GM15510 (cell line): ENCODE measurements around the gene PROX1.

Source experiments
- POLR2A ChIP-seq: IDR thresholded peaks from 3 replicates; pipeline ENCODE4 v1.6.1; 2011; ENCODE audit warnings: borderline replicate concordance; ENCODE audit not compliant: insufficient read length; ENCODE audit errors: extremely low read depth

Gene PROX1

DNA sequence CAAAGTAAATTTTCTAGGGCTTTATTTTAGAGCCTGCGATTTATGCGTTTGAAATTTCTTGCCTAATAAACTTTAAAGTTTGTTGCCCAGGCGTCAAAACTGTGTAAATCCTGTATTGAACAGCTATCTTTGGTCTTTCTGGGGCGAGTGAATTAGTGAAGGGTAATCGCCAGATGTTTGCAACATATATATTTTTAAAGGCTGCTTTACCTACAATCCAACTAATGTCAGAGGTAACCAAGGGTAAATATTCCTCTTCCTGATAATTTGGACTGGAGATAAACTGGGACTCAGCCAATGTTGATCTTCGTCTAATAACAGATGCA is 885 bp upstream of the PROX1 start:
- no peak for TF ChIP-seq POLR2A

DNA sequence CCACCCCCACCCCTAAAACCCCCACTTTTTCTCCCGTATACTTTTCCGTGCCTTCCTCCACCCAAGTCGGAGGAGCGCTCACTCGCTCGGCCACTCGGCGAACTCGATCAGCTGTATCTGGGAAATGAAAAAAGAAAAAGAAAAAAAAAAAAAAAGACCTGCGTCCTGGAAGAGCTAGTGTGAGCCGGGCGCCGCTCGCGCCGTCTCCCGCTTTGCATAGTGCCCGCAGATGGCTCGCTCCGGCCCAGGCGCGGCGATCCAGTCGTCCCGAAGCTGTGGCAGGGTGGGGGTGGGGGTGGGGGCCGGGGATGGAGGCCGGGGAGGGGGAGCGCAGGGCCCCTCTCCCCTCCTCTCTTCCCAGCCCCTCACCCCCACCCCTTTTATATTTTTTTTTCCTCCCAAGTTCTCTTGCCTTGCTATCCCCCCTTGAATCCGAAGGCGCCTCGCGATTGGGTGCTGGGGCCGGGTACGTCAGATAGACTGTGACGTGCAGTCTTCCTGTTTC is 299 bp upstream of the PROX1 start:
- TF ChIP-seq POLR2A = no peak

DNA sequence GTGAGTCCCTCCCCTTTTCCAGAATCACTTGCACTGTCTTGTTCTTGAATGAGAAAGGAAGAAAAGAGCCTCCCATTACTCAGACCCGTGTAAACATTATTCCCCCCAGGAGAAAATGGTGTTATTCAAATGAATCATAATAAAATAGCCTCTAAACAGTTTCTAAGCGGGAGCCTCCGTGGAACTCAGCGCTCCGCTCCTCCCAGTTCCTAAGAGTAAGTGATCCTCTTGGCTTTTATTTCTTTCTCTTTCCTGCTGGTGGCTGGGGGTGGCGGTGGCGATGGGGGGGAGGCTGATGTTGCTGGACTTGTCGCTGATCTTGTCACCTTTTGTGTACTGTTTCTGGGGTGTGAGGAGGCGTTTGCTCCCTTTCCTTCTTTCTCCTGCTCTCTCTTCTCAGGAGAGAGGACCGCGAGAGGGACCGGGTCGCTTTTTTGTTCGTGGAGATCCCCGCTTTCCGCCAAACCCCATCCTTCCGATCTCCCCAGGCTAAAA is 781 bp downstream of the PROX1 start:
- no peak for TF ChIP-seq POLR2A

GRCh38 chr1:213989002-213989855 is 1.5 kb downstream of the PROX1 start:
- TF ChIP-seq POLR2A = no peak

DNA sequence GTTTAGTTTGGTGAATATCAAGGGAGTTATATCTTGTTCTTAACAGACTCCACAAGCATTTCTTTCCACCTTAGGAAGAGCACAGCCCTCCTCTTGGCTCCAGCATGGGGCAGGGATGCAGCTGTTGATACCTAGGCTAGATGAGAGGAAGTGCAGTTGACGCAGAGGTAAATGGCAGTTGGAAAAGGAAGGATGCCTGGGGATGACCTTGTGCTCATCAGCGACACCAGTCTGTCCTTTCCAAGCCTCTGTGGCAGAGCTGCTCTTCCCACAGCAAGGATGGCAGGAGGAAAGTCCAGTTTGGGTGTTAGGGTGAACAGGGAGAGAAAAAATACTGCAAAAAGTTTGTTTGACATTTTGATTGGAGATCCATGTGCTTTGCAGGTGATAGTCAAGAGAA is 6.2 kb downstream of the PROX1 start:
- no peak for TF ChIP-seq POLR2A

DNA sequence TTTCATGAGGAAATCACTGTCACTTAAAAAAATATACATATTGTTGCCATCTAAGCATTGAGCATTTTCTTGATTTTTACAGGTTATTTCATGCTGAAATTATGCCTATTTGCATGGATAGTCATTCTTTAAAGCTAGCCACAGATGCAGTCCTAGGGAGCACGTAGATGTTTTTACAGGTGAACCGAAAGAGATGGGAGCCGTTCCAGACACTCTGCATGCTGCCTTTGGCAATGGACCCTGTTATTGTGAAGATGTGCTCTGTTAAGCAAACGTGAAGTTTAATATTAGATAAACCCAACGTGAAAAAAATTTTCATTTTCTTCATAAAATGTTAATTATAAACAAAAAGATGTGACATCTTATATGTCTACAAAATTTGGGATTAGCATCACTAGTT is 7.1 kb downstream of the PROX1 start:
- no peak for TF ChIP-seq POLR2A

- TF ChIP-seq POLR2A = no peak
Observed at GRCh38 chr1:213995603-213996002, 7.8 kb downstream of the PROX1 start.

DNA sequence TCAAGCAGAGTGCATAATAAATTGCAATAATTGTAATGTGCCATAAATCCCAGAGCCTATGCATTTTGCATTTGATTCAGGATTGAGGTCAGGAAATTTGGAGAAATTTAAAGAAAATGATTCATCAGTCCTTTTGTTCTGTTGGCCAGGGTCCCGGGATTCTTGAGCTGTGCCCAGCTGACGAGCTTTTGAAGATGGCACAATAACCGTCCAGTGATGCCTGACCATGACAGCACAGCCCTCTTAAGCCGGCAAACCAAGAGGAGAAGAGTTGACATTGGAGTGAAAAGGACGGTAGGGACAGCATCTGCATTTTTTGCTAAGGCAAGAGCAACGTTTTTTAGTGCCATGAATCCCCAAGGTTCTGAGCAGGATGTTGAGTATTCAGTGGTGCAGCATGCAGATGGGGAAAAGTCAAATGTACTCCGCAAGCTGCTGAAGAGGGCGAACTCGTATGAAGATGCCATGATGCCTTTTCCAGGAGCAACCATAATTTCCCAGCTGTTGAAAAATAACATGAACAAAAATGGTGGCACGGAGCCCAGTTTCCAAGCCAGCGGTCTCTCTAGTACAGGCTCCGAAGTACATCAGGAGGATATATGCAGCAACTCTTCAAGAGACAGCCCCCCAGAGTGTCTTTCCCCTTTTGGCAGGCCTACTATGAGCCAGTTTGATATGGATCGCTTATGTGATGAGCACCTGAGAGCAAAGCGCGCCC is 8.7 kb downstream of the PROX1 start:
- no peak for TF ChIP-seq POLR2A

DNA sequence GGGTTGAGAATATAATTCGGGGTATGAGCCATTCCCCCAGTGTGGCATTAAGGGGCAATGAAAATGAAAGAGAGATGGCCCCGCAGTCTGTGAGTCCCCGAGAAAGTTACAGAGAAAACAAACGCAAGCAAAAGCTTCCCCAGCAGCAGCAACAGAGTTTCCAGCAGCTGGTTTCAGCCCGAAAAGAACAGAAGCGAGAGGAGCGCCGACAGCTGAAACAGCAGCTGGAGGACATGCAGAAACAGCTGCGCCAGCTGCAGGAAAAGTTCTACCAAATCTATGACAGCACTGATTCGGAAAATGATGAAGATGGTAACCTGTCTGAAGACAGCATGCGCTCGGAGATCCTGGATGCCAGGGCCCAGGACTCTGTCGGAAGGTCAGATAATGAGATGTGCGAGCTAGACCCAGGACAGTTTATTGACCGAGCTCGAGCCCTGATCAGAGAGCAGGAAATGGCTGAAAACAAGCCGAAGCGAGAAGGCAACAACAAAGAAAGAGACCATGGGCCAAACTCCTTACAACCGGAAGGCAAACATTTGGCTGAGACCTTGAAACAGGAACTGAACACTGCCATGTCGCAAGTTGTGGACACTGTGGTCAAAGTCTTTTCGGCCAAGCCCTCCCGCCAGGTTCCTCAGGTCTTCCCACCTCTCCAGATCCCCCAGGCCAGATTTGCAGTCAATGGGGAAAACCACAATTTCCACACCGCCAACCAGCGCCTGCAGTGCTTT is 9.4 kb downstream of the PROX1 start:
- TF ChIP-seq POLR2A = no peak

DNA sequence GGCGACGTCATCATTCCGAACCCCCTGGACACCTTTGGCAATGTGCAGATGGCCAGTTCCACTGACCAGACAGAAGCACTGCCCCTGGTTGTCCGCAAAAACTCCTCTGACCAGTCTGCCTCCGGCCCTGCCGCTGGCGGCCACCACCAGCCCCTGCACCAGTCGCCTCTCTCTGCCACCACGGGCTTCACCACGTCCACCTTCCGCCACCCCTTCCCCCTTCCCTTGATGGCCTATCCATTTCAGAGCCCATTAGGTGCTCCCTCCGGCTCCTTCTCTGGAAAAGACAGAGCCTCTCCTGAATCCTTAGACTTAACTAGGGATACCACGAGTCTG is 10.0 kb downstream of the PROX1 start:
- TF ChIP-seq POLR2A = no peak

GRCh38 chr1:213998785-213999184 is 11.0 kb downstream of the PROX1 start:
- TF ChIP-seq POLR2A = no peak

DNA sequence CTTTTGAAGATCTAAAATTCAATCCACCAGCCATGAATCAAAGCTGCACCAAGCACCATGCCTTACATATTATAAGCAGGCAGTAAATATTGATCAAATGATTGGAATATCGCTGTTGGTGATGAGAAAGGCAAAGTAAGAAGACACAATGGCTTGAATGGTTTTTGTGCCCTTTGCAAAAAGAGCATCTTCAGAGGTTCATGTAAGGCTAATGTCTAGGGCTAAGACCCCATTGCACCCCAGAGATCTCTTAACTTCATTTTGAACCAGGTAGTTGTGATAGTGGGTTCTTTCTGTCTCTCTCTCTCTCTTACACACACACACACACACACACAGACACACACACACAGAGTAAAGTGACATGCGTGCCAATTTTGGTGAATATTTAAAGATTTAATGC is 12.0 kb downstream of the PROX1 start:
- no peak for TF ChIP-seq POLR2A

DNA sequence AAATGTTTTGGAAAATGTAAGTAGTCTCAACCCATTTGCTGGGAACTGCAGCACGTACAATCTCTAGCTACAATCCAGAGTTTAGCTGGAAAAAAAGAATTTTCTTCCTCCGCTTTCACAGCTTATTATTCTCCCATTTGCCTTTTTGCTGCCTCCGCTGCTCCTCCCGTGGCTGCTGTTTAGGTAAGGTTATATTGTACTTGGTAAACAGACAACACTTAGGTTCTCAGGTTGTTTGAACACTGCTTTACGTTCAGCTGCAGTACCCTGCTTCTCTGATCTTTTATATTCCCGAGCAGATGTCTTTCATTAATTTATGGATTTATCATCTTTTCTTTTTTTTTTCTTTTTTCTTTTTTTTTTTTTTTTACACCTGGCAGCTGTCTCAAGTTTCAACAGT is 14.3 kb downstream of the PROX1 start:
- TF ChIP-seq POLR2A = no peak

DNA sequence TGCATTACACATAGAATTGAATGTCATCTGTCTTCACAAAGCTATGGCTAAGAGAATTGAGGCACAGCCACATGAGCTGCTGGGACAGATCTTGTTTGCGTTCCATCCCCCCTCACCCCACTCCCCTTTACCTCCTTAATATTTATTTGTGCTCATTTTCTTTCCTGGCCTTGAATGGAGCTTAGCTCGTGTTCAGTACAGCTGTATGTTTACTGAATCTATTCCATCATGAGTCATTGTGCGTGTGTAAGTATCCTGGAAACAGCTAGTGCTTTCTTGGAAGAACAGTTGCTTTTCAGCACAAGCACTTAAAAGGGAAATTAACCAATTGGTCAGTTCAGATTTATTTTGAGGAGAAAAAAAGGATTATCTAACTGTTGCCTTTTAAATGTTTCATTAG is 14.7 kb downstream of the PROX1 start:
- TF ChIP-seq POLR2A = no peak

DNA sequence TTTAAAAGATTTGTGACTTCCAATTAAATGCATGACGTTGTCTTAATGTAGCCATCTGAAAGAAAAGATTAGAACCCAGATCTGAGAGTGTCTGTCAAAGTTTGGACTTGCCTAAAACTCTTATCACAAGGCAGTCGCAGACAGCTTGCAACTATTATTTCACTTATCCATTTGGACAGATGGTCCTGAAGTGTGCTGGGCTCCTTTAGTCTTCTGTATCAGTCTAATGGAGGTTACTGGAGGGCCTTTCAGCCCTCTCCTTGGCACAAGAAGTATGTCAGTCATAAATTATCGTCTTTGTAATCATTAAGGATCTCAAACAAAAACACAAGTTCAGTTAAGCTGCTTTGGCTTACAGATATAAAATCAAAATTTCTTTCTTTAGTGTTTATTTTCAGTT is 15.5 kb downstream of the PROX1 start:
- no peak for TF ChIP-seq POLR2A
